ES-I3 (cell line): ENCODE measurements around the gene CEP131.

ENCODE experiments used
- H3K36me3 ChIP-seq: 2 replicates; pipeline ENCODE4 v1.6.1; 2013; ENCODE audit warnings: mild to moderate bottlenecking, low read length, control low read depth, moderate library complexity; ENCODE audit not compliant: insufficient read depth
- H3K4me1 ChIP-seq: 2 replicates; pipeline ENCODE4 v1.6.1; 2013; ENCODE audit warnings: mild to moderate bottlenecking, control low read depth, low read length; ENCODE audit not compliant: insufficient read depth
- H3K9ac ChIP-seq: 2 replicates; pipeline ENCODE4 v1.6.1; 2013; ENCODE audit warnings: low read depth, mild to moderate bottlenecking, low read length, moderate library complexity
- H3K9me3 ChIP-seq: 2 replicates; pipeline ENCODE4 v1.6.1; 2013; ENCODE audit warnings: mild to moderate bottlenecking, low read length, moderate library complexity; ENCODE audit not compliant: control insufficient read depth, insufficient read depth

Gene CEP131

DNA sequence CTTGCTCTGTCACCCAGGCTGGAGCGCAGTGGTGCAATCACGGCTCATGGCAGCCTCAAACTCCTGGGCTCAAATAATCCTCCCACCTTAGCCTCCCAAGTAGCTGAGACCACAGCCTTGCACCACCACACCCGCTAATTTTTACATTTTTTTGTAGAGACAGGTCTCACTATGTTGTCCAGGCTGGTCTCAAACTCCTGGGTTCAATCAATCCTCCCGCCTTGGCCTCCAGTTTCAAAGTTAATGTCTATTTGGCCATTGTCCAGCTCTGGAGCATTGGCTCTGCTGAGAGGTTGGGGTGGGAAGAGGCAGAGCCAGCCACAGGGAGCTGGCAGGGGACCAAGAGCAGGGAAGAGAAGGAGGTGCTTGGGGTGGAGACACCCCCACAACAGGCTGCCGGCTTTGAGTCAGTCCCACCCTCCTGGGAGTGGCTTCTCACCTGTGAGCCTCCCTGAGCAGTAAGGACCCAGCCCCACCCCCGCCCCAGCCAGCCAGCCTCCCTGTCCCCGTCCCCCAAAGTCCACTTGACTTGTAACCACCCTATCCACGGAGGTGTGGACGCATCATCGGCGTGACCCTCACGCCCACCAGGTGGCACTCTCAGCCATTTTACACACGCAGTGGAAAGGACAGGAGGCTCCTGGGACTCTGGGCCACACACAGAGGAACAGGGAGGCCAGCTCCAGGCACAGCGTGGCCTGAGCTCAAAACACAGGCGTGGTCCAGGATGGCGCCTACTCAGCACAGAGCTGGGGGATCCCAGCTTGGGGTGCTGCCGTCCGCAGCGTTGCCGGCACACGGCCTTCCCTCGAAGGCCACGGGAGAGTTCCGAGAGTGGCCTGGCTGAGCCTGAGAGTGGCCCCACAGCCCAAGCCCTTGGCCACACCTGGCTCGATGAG is 80.2 kb downstream of the CEP131 start:
- no peak overlapping the region for H3K9ac ChIP-seq
- no peaks in the 10 kb centered on the region for H3K9me3 ChIP-seq
- no peaks in the 10 kb centered on the region; the same call in 1 of the 2 replicates for H3K4me1 ChIP-seq
- H3K36me3 ChIP-seq: no peaks in the 10 kb centered on the region

DNA sequence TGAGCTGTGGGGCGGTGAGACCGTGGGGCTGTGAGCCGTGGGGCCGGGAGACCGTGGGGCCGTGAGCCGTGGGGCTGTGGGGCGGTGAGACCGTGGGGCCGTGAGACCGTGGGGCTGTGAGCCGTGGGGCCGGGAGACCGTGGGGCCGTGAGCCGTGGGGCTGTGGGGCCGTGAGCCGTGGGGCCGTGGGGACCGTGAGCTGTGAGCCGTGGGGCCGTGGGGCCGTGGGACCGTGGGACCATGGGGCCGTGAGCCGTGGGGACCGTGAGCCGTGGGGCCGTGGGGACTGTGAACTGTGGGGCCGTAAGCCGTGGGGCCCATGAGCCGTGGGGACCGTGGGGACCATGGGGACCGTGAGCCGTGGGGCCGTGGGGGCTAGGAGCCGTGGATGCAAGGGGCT is 82.1 kb downstream of the CEP131 start:
- H3K4me1 ChIP-seq: no peaks in the 10 kb centered on the region; the same call in 1 of the 2 replicates
- no peak overlapping the region for H3K9ac ChIP-seq
- H3K9me3 ChIP-seq: no peaks in the 10 kb centered on the region
- no peaks in the 10 kb centered on the region for H3K36me3 ChIP-seq

DNA sequence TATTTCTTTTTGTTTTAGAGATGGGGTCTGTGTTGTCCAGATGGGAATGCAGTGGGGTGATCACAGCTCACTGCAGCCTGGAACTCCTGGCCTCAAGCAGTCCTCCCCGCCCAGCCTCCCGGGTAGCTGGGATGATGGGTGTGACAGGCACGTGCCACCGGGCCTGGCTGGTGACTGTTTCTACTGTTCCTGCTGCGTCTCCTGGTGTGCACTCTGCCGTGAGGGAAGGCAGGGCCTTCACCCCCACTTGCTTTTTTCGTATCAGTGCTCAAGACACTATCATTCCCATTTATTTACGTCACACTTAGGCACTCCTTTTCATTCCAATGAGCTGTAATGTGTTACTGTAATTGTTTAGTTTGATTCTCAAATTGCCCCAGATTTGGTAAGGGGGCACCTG is 82.7 kb downstream of the CEP131 start:
- no peak overlapping the region for H3K9ac ChIP-seq

More for the DNA sequence above, 82.7 kb downstream of the CEP131 start:
- no peaks in the 10 kb centered on the region; the same call in 1 of the 2 replicates for H3K4me1 ChIP-seq
- no peaks in the 10 kb centered on the region for H3K36me3 ChIP-seq
- no peaks in the 10 kb centered on the region for H3K9me3 ChIP-seq
